Ovary (tissue), 9 donors: ENCODE data around the gene LYZ. TPM values are rescaled to one million over a fixed set of nuclear protein-coding genes. Genes with fewer than 3 reads are reported as not detected.

Source experiments
- DNase-seq, 5 donors: peaks; one replicate each; pipeline ENCODE4 v3.0.0-alpha.2; 2019 to 2020
- H3K27ac ChIP-seq, 2 donors: fragments of 200-600 bp; one replicate each; pipeline versions ENCODE4 v1.5.1 to v1.8.0; 2019 to 2022
- H3K27me3 ChIP-seq: fragments of 200-600 bp; one replicate; pipeline ENCODE4 v1.8.0; 2022
- H3K36me3 ChIP-seq: fragments of 200-600 bp; sonication (generic); one replicate; pipeline ENCODE4 v1.5.1; 2019
- H3K4me1 ChIP-seq: one replicate; pipeline ENCODE4 v1.8.1; 2013; ENCODE audit warnings: mild to moderate bottlenecking, moderate library complexity; ENCODE audit not compliant: insufficient read depth
- H3K4me3 ChIP-seq: fragments of 200-600 bp; sonication (generic); one replicate; pipeline ENCODE4 v1.5.1; 2017
- H3K9me3 ChIP-seq, 2 donors: fragments of 200-600 bp in 1 of 2; sonication (generic) in 1 of 2; one replicate each; pipeline versions ENCODE4 v1.5.1 to v1.8.1; 2013 to 2019; ENCODE audit warnings: mild to moderate bottlenecking in 1 of 2, moderate library complexity in 1 of 2
- EP300 ChIP-seq: sonication (generic); formaldehyde crosslinking; IDR thresholded peaks from one replicate; pipeline ENCODE4 v1.6.1; 2017; ENCODE audit warnings: antibody characterized with exemption
- POLR2A ChIP-seq: fragments of 450-650 bp; IDR thresholded peaks from one replicate; pipeline ENCODE4 v1.6.1; 2017; ENCODE audit warnings: antibody characterized with exemption, mild to moderate bottlenecking, moderate library complexity
- WGBS, 3 donors: extraction: QIAGEN DNeasy Blood & Tissue Kit in 1 of 3; methylation state at CpG; one replicate each; pipeline versions ENCODE4 v1.1.5 to v1.1.7; 2013 to 2017; 5-methylcytosine and 5-hydroxymethylcytosine counted together
- intact Hi-C, 4 donors: fragments of 100-400 bp; cut with DNase I; formaldehyde crosslinking; loops; one replicate each; pipeline versions ENCODE4 v1.11.0 to v1.15.1; 2022 to 2023
- polyA plus RNA-seq, 2 donors: library from polyadenylated mRNA; stranded (reverse); fragments of 200-250 nt in 1 of 2; fragments of 350-450 nt in 1 of 2; fragmentation: Illumina TruSeq in 1 of 2; extraction: RNeasy Lipid Tissue Mini Kit (QIAGEN cat#74804) in 1 of 2; gene quantifications; one replicate each; pipeline ENCODE4 v1.2.3, GENCODE V29; 2013 to 2014
- total RNA-seq, 7 donors: library from RNA; depleted of rRNA in 2 of 7; stranded (reverse); fragments of >200 nt in 2 of 7; fragmentation: NEBNext Ultra II Directional in 3 of 7; extraction: Animal tissue kit (Norgen Biotek cat#: 25700) in 3 of 7; gene quantifications; one replicate each; pipeline versions ENCODE4 v1.1.0 to v1.2.4, GENCODE V29; 2016 to 2023
- TF ChIP-seq, protein P1 (sequence below), 3 donors: fragments of 450-650 bp in 2 of 3; fragments of 200-600 bp in 1 of 3; IDR thresholded peaks; one replicate each; pipeline versions ENCODE4 v1.5.1 to v1.8.0; 2016 to 2022; ENCODE audit warnings: antibody characterized with exemption in 3 of 3, mild to moderate bottlenecking in 1 of 3
- donor health status: DM: no; HTN: no; CAD: no; lungs with moderate emphysema.
- donor health status: DM: no; HTN: no; CAD: no.
- donor health status: Bipolar disorder and iron deficiency.
- donor health status: DM: yes; HTN: yes; CAD: no.
- donor health status: DM: no; HTN: no; CAD: no.
- donor health status: DM: yes; HTN: yes; CAD: no.

LYZ gene
- total and polyA plus RNA-seq, 9 donors: 6.5 to 233 (median 14.2) TPM

DNA sequence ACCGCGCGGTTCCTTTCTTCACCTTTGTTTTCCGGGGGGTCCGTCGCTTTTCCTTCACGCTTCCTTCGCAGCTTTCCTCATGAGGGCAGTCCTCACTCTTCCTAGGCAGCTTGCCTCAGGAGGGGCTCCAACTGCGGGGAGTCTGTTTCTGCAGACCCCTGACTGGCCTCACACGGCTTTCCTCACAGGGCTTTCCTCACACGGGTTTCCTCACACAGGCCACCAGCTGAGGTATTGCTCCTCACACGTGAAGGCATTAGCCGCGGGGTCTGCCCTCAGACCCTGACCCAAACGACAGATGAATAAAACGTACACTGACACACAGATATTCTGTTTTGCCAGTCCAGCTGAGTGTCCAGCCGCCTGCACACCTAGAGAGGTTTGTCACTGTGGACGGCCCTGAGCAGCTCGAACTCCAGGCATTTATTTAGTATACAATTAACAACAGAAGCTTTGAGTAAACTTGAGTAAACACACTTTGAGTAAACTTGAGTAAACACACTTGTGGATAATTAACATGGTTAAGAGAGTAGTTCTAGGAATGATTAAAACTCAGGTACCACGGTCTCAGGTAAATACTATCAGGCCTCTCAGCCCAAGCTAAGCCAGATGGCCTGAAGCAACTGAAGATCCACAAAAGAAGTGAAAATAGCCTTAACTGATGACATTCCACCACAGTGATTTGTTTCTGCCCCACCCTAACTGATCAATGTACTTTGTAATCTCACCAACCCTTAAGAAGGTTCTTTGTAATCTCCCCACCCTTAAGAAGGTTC is 16.1 kb upstream of the LYZ start:
- H3K4me3 ChIP-seq: no peak overlapping the region
- DNase-seq: no peak
- intact Hi-C loops: no loop called here
- WGBS, 3 donors: 64 to 73% (median 68%) methylated on average over 20 of the region's 20 CpGs
- TF ChIP-seq EP300 (no peak), POLR2A (no peak)
- TF ChIP-seq, protein P1, sequence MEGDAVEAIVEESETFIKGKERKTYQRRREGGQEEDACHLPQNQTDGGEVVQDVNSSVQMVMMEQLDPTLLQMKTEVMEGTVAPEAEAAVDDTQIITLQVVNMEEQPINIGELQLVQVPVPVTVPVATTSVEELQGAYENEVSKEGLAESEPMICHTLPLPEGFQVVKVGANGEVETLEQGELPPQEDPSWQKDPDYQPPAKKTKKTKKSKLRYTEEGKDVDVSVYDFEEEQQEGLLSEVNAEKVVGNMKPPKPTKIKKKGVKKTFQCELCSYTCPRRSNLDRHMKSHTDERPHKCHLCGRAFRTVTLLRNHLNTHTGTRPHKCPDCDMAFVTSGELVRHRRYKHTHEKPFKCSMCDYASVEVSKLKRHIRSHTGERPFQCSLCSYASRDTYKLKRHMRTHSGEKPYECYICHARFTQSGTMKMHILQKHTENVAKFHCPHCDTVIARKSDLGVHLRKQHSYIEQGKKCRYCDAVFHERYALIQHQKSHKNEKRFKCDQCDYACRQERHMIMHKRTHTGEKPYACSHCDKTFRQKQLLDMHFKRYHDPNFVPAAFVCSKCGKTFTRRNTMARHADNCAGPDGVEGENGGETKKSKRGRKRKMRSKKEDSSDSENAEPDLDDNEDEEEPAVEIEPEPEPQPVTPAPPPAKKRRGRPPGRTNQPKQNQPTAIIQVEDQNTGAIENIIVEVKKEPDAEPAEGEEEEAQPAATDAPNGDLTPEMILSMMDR (IDR thresholded peaks at IDR 0.05): no peak
- H3K4me1 ChIP-seq: no peaks in the 10 kb centered on the region
- no peak overlapping the region for H3K27ac ChIP-seq
- no peaks in the 10 kb centered on the region for H3K27me3 ChIP-seq
- H3K9me3 ChIP-seq: no peaks in the 10 kb centered on the region
- no peaks in the 10 kb centered on the region for H3K36me3 ChIP-seq

DNA sequence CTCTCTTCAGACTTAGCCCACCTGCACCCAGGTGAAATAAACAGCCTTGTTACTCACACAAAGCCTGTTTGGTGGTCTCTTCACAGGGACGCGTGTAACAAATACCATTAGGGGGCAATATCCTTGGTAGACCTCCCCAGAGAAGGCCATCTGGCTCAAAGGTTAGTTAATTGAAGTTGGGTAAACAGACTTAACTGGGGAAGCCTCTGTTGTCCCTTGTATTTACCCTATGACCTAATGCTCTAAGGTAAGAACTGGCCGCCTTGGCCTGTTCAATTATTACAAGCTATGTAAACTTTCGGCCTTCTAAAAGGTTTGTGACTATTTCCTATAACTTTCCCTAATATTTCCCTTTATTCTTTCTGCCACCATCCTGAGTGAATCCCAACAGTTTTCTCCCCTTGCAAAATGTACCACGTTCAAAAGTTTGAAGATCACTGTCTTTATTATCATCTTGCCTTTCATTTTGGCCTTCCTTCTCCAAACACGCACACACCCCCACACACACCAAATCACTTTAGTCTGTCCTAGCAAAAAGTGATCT is 15.3 kb upstream of the LYZ start:
- TF ChIP-seq POLR2A (no peak), EP300 (no peak)
- no peaks in the 10 kb centered on the region for H3K4me1 ChIP-seq
- H3K9me3 ChIP-seq: no peaks in the 10 kb centered on the region
- no peak for DNase-seq
- no peaks in the 10 kb centered on the region for H3K36me3 ChIP-seq
- intact Hi-C loops: no loop called here
- H3K4me3 ChIP-seq: no peak overlapping the region
- no peak overlapping the region for H3K27ac ChIP-seq
- WGBS, 3 donors: 81% methylated on average over 6 of the region's 6 CpGs
- no peaks in the 10 kb centered on the region for H3K27me3 ChIP-seq

DNA sequence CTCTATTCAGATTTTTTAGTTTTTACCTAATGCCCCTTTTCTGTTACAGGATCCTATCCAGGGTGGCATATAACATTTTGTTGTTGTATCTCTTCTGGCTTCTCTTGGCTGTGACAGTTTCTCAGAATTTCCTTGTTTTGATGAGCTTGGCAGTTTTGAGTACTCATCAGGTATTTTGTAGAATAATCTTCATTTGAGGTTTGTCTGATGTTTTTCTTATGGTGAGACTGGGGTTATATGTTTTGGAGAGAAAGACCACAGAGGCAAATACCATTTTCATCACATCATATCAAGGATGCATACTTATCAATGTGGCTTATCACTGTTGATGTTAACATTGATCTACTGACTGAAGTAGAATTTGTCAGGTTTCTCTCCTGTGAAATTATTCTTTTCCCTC is 14.0 kb upstream of the LYZ start:
- H3K36me3 ChIP-seq: no peaks in the 10 kb centered on the region
- H3K9me3 ChIP-seq: no peaks in the 10 kb centered on the region
- DNase-seq: no peak
- intact Hi-C loops: no loop called here
- TF ChIP-seq EP300: no peak
- TF ChIP-seq, protein P1 (IDR thresholded peaks at IDR 0.05): no peak
- TF ChIP-seq POLR2A: no peak
- no peaks in the 10 kb centered on the region for H3K4me1 ChIP-seq
- H3K27me3 ChIP-seq: no peaks in the 10 kb centered on the region
- no peak overlapping the region for H3K27ac ChIP-seq
- H3K4me3 ChIP-seq: no peak overlapping the region

DNA sequence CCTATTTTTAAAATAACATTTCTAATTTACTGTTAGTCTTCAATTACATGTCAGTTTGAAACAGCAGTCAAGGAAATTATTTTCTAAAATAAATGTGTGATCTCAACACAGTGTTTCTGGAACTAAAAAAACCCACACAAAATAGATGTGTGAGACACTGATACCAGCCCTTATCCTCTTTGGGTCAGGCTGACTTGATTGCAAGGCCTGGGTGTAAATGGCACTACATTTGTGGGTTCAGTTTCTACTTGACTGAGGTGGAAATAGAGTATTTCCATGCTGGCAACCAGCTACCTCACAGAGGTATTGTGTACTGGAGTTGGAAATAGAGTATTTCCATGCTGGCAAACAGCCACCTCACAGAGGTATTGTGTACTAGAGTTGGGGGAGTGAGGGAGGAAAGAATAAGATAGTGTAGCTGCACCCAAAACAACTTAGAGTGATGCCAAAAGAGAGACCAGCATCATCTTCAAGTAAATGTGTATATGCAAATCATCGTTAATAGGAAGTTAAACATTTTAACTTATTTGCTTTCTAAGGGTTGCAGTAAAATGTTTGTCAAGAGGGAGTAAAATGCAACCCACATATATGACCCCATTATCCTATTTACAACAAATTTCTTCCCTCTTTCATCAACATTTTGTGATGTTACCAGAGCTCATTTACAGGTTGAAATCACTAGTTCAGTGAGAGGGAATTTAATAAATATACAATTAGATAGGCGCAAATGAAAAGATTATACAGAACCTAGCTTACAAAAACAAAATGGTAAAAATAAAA is 10.7 kb upstream of the LYZ start:
- no peaks in the 10 kb centered on the region for H3K27me3 ChIP-seq
- TF ChIP-seq, protein P1 (IDR thresholded peaks at IDR 0.05): no peak
- no peak for TF ChIP-seq EP300
- no peak for TF ChIP-seq POLR2A
- no peaks in the 10 kb centered on the region for H3K36me3 ChIP-seq
- no peaks in the 10 kb centered on the region for H3K4me1 ChIP-seq
- no peaks in the 10 kb centered on the region for H3K9me3 ChIP-seq
- no peak overlapping the region for H3K4me3 ChIP-seq
- no peak for DNase-seq
- 66 to 76% (median 75%) methylated on average over 2 of the region's 2 CpGs for WGBS, 3 donors
- H3K27ac ChIP-seq: no peak overlapping the region
- intact Hi-C loops: no loop called here
